ENCODE data around the gene YY2.
"Not testable (repeated sequence)": the region's sequence is repeated elsewhere in the genome, so short reads cannot be mapped to it uniquely, and the experiment has no call there.

Gene YY2

GRCh38 chrX:21874182-21874581 lies 18.4 kb downstream of the YY2 start:
- DNase-seq (ENCODE audit: low read depth, low spot score), result not testable (repeated sequence)

- DNase-seq (ENCODE audit: low read depth, low spot score), result no peak
Measured at GRCh38 chrX:21875013-21875412, 19.2 kb downstream of the YY2 start.

- DNase-seq (ENCODE audit: low read depth, low spot score), result no peak
Measured at GRCh38 chrX:21881881-21882574, 26.2 kb downstream of the YY2 start.

DNA sequence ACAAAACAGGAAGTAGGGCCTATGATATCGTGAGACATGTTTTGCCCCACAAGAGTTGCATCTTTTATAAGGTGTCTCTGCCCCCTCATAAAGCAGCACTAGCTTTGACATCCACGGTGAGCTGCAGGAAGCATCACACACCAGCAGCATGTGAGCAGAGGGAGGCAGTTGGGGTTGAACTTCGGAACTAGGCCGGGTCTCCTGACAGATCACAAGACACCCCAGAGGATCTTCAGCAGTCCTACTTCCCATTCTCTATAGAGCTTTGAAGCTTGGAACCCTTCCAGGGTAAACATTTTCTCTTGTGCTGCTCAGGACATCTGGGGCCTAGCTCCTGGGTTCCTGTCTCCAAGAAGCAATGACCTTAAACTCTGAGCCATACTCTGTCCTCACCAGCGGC lies 27.5 kb downstream of the YY2 start:
- peak; percentile 15 for DNase-seq (ENCODE audit: low read depth, low spot score)

DNA sequence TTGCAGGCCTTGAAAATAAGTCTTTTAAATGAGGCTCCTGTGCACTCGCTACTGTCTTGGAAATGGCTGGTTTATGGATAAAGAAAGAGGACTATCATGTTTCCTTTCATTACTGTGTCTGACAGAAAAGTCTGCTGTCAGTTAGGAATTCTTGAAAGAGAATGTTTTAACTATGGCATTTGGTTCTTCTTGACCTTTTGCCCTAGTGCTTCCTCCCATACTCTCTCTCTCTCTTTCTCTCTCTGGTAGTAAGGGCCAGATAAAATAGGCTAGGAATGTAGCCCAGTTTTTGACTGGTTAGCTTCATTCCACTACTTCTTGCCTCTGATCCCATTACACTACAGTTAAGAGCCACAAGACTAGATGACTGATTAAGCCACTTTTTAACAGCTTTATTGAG lies 29.8 kb downstream of the YY2 start:
- DNase-seq (ENCODE audit: low read depth, low spot score), result no peak

DNA sequence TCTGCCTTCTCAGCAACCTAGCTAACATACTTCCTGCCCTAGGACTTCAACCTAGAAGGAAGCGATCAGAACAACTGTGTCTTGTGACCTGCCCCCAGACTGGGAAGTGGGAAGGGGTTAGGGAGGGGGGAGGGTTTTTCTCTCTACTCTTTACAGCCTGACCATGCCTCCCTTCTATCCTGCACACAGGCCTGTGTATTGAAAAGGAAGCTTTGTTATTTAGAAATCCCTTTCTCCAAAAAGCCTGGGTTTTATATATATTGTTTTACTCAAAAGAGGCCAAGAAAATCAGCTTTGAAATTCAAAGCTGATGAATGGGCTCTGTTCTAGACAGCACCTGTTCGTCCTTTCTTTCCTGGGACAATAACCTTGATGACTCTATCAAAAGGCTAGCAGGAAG lies 49.5 kb downstream of the YY2 start:
- no peak for DNase-seq (ENCODE audit: low read depth, low spot score)

GRCh38 chrX:21905953-21906352 lies 50.2 kb downstream of the YY2 start:
- no peak for DNase-seq (ENCODE audit: low read depth, low spot score)

DNA sequence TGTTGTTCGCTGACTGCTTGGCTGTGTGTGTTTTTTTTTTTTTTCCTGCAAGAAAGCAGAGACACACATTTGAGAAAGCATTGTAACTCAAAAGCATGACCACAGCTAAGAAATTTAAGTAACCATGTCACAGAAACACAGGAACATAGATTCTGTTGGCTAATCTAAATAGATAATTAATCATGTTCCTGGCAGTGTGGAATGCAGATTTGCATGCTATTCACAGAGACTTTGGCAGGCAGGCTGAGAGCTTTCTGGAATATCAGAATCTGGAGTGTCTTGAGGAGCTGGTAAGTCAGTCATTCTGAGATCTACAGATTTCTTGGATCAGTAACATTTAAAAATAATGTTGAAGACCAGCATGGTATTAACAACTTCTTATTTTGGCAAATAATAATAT lies 51.5 kb downstream of the YY2 start:
- no peak for DNase-seq (ENCODE audit: low read depth, low spot score)
